HEK293T (cell line): ENCODE measurements around the gene MAB21L1.

Experiments used
- FOXA1 ChIP-seq: fragments of 450-650 bp; IDR thresholded peaks from 2 replicates; pipeline ENCODE4 v1.6.1; 2016; ENCODE audit warnings: mild to moderate bottlenecking
- FOXK2 ChIP-seq: fragments of 450-650 bp; IDR thresholded peaks from 2 replicates; pipeline ENCODE4 v1.6.1; 2016; ENCODE audit warnings: mild to moderate bottlenecking
- HDGF ChIP-seq: fragments of 450-650 bp; IDR thresholded peaks from 2 replicates; pipeline ENCODE4 v1.6.1; 2017; ENCODE audit warnings: antibody characterized with exemption, borderline replicate concordance
- NFRKB ChIP-seq: fragments of 450-650 bp; IDR thresholded peaks from 2 replicates; pipeline ENCODE4 v1.6.1; 2016; ENCODE audit warnings: mild to moderate bottlenecking, moderate library complexity

- TF ChIP-seq FOXA1: no peak
- TF ChIP-seq FOXK2: no peak
- no peak for TF ChIP-seq NFRKB
- TF ChIP-seq HDGF: no peak
Measured at GRCh38 chr13:35496006-35496405, 19.5 kb upstream of the MAB21L1 start.
